ENCODE measurements around the gene SPSB4. TPM values are rescaled to one million over a fixed set of nuclear protein-coding genes. Genes with fewer than 3 reads are reported as not detected.

Gene SPSB4
- total and polyA plus RNA-seq, 12 donors: 2.1 to 8.7 (median 3.8) TPM

DNA sequence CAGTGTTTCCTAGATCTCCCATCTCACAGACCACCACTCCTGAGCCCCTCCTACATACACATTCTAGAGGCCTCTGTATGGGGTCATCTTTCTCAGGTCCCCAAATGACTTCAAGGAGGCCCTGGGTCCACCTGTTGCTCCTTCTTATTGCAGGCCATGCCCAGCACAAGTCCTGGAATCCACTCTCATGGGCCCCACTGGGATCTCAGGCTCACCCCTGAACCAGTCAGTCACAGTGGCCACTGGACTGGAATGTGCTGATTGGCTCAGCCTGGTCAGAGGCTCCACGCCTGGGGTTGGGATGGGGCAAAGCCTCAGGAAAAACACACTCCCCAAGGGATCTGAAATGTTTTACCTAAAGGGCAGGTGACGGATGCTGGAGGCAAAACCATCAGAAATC is 55.7 kb downstream of the SPSB4 start:
- WGBS, 2 donors: 94 to 96% methylated on average over 2 of the region's 2 CpGs
- TF ChIP-seq, protein P1, sequence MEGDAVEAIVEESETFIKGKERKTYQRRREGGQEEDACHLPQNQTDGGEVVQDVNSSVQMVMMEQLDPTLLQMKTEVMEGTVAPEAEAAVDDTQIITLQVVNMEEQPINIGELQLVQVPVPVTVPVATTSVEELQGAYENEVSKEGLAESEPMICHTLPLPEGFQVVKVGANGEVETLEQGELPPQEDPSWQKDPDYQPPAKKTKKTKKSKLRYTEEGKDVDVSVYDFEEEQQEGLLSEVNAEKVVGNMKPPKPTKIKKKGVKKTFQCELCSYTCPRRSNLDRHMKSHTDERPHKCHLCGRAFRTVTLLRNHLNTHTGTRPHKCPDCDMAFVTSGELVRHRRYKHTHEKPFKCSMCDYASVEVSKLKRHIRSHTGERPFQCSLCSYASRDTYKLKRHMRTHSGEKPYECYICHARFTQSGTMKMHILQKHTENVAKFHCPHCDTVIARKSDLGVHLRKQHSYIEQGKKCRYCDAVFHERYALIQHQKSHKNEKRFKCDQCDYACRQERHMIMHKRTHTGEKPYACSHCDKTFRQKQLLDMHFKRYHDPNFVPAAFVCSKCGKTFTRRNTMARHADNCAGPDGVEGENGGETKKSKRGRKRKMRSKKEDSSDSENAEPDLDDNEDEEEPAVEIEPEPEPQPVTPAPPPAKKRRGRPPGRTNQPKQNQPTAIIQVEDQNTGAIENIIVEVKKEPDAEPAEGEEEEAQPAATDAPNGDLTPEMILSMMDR (IDR thresholded peaks at IDR 0.05): no peak
- DNase-seq (no peak), ATAC-seq (no peak)
- H3K27ac ChIP-seq: no peak overlapping the region
- intact Hi-C loops (cut with DNase I): loop anchor here (1.0 to 10.0 kb wide), 11 partner anchors 55 to 212 kb away; partner anchors contain the start of gene SPSB4 (in 4 of the 10)
- no peaks in the 10 kb centered on the region for H3K36me3 ChIP-seq
- no peaks in the 10 kb centered on the region for H3K27me3 ChIP-seq
- peaks cover 0 to 6% (median 0%) of the 10 kb centered on the region in 11 donors for H3K9me3 ChIP-seq
- H3K4me1 ChIP-seq: peaks cover 0 to 31% (median 11%) of the 10 kb centered on the region in 9 donors
- H3K4me3 ChIP-seq: no peak overlapping the region

DNA sequence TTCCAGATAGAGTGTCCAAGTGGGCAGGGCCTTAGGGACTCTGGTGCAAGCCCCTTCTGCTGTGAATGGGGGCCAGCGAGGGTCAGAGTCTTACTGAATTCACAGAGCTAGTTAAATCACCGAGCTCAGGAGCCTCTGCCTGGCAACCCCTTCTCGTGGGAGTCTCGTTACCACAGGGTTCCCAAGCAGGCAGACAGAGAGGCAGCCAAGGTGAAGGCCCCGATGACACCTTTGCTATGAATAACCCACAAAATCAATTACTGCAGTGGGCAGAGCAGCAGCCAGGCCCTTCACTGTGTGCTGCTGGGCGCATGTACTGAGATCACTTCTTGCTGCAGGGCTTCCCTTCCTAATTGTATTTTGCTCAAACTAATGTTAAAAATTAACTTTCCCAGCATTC is 56.9 kb downstream of the SPSB4 start:
- peak overlapping the region in 5 of 10 donors; percentile 7 to 85 (median 72) for H3K27ac ChIP-seq

DNA sequence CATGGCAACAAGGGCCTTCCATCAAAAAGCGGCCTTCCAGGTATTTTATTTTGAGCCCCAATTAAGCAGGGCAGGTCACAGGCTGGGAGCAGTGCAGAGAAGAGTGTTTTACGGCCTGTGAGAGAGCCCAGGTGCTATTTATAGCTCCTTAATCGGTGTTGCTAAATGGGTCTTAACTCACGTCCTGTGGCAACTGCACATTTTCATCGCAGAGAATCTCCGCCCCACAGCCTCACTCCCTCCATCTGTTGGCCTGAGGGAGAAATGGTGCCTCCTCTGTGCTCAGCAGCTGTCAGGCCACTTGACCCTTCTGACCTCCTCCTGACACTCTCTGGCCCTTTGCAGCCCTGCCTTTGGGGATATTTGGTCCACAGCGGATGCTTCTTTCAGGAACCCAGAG is 58.6 kb downstream of the SPSB4 start:
- peaks cover 0 to 6% (median 0%) of the 10 kb centered on the region in 11 donors for H3K9me3 ChIP-seq
- intact Hi-C loops (cut with DNase I): loop anchor here (2.0 to 10.0 kb wide), 11 partner anchors 57 to 215 kb away; partner anchors contain the start of gene SPSB4 (in 5 of the 10)
- ATAC-seq (peak; percentile 70 to 95 (median 92)), DNase-seq (peak in 1 of 2 donors; percentile 61)
- no peaks in the 10 kb centered on the region for H3K36me3 ChIP-seq
- peak overlapping the region in 8 of 10 donors; percentile 47 to 86 (median 77) for H3K27ac ChIP-seq
- 38 to 46% methylated on average over 7 of the region's 7 CpGs for WGBS, 2 donors
- TF ChIP-seq, protein P1 (IDR thresholded peaks at IDR 0.05): peak in 7 of 9 donors; percentile 17 to 57 (median 31)
- H3K4me1 ChIP-seq: peaks cover 0 to 30% (median 13%) of the 10 kb centered on the region in 9 donors
- H3K27me3 ChIP-seq: no peaks in the 10 kb centered on the region
- H3K4me3 ChIP-seq: no peak overlapping the region

More for the DNA sequence above, 56.9 kb downstream of the SPSB4 start:
- no peak overlapping the region for H3K4me3 ChIP-seq
- H3K9me3 ChIP-seq: peaks cover 0 to 6% (median 0%) of the 10 kb centered on the region in 11 donors
- WGBS, 2 donors: 65 to 66% methylated on average over 6 of the region's 6 CpGs
- no peaks in the 10 kb centered on the region for H3K27me3 ChIP-seq
- peaks cover 0 to 31% (median 11%) of the 10 kb centered on the region in 9 donors for H3K4me1 ChIP-seq
- ATAC-seq (peak in 2 of 8 donors; percentile 13 to 38), DNase-seq (no peak)
- intact Hi-C loops (cut with DNase I): loop anchor here (2.0 to 10.0 kb wide), 11 partner anchors 56 to 213 kb away; partner anchors contain the start of gene SPSB4 (in 5 of the 10)
- H3K36me3 ChIP-seq: no peaks in the 10 kb centered on the region
- TF ChIP-seq, protein P1 (IDR thresholded peaks at IDR 0.05): no peak

DNA sequence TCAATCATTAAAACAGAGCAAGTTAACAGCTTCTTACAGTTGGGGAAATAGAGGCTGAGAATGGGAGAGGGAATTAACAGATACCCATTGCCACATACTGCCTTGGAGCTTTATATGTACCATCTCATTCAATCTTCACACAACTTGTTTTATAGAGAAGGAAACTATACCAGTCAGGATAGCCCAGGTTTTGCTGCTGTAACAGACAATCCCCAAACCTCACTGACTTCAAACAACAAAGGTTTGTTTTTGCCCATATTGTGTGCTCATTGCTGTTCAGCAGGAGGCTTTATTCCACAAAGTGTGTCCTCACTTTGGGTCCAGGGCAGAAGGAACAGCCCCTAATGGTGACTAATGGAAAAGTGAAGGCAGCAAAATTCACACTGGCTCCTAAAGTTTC is 59.2 kb downstream of the SPSB4 start:
- Histone ChIP-seq H3K4me3 (no peak overlapping the region), H3K36me3 (no peaks in the 10 kb centered on the region), H3K27me3 (no peaks in the 10 kb centered on the region), H3K27ac (peak overlapping the region in 3 of 10 donors; percentile 72 to 85 (median 77)), H3K9me3 (peaks cover 0 to 6% (median 0%) of the 10 kb centered on the region in 11 donors), H3K4me1 (peaks cover 1 to 35% (median 13%) of the 10 kb centered on the region in 9 donors)
- DNase-seq (no peak), ATAC-seq (no peak)
- TF ChIP-seq, protein P1 (IDR thresholded peaks at IDR 0.05): no peak
- intact Hi-C loops (cut with DNase I): no loop called here

All from heart right ventricle (tissue), 16 donors.